SK-N-SH treated with all-trans-retinoic acid at 6 μM for 48 hours (cell line): ENCODE data around the gene VSTM4.

ENCODE experiments used
- ATAC-seq: fragments of 200-7000 bp; cut with Tn5 transposase; 3 replicates; pipeline ENCODE4 v1.9.1; 2020; ENCODE audit warnings: mild to moderate bottlenecking, moderate library complexity
- ARNTL ChIP-seq: fragments of 450-650 bp; formaldehyde crosslinking; IDR thresholded peaks from 2 replicates; pipeline ENCODE4 v1.5.0; 2020; ENCODE audit warnings: low read depth, mild to moderate bottlenecking, moderate library complexity, borderline replicate concordance
- BACH2 ChIP-seq: fragments of 250-450 bp; sonication (Bioruptor Pico); IDR thresholded peaks from 2 replicates; pipeline ENCODE4 v1.9.0; 2021; ENCODE audit warnings: mild to moderate bottlenecking, borderline replicate concordance
- CREB5 ChIP-seq: fragments of 250-450 bp; sonication (Bioruptor Pico); IDR thresholded peaks from 2 replicates; pipeline ENCODE4 v1.5.1; 2020; ENCODE audit warnings: low read depth, mild to moderate bottlenecking, moderate library complexity
- ESRRG ChIP-seq: fragments of 250-450 bp; sonication (Bioruptor Pico); IDR thresholded peaks from 2 replicates; pipeline ENCODE4 v1.6.1; 2021; ENCODE audit warnings: mild to moderate bottlenecking
- GLIS3 ChIP-seq: fragments of 250-450 bp; sonication (Bioruptor Pico); IDR thresholded peaks from 2 replicates; pipeline ENCODE4 v1.5.0; 2020; ENCODE audit warnings: mild to moderate bottlenecking, moderate library complexity
- ISL1 ChIP-seq: fragments of 250-450 bp; sonication (Bioruptor Pico); IDR thresholded peaks from 2 replicates; pipeline ENCODE4 v2.1.2; 2022; ENCODE audit warnings: mild to moderate bottlenecking, moderate library complexity
- OSR1 ChIP-seq: fragments of 250-450 bp; sonication (Bioruptor Pico); IDR thresholded peaks from 2 replicates; pipeline ENCODE4 v1.8.0; 2022; ENCODE audit warnings: moderate library complexity, mild to moderate bottlenecking, inconsistent platforms
- PATZ1 ChIP-seq: fragments of 250-450 bp; sonication (Bioruptor Pico); IDR thresholded peaks from 2 replicates; pipeline ENCODE4 v1.8.0; 2020; ENCODE audit warnings: mild to moderate bottlenecking, moderate library complexity, borderline replicate concordance
- POU6F1 ChIP-seq: fragments of 250-450 bp; sonication (Bioruptor Pico); IDR thresholded peaks from 2 replicates; pipeline ENCODE4 v1.8.0; 2021; ENCODE audit warnings: low read depth, mild to moderate bottlenecking, moderate library complexity, borderline replicate concordance
- RARB ChIP-seq: fragments of 250-450 bp; sonication (Bioruptor Pico); IDR thresholded peaks from 2 replicates; pipeline ENCODE4 v1.8.0; 2021; ENCODE audit warnings: mild to moderate bottlenecking, moderate library complexity
- SNAI2 ChIP-seq: fragments of 250-450 bp; sonication (Bioruptor Pico); IDR thresholded peaks from 2 replicates; pipeline ENCODE4 v1.5.0; 2020; ENCODE audit warnings: mild to moderate bottlenecking, moderate library complexity
- TCF4 ChIP-seq: fragments of 250-450 bp; sonication (Bioruptor Pico); IDR thresholded peaks from 2 replicates; pipeline ENCODE4 v1.8.0; 2021; ENCODE audit warnings: mild to moderate bottlenecking, moderate library complexity, borderline replicate concordance
- TOX ChIP-seq: fragments of 250-450 bp; sonication (Bioruptor Pico); IDR thresholded peaks from 2 replicates; pipeline ENCODE4 v1.8.0; 2021; ENCODE audit warnings: mild to moderate bottlenecking, moderate library complexity, borderline replicate concordance
- TSHZ2 ChIP-seq: fragments of 250-450 bp; sonication (Bioruptor Pico); IDR thresholded peaks from 2 replicates; pipeline ENCODE4 v1.5.0; 2020; ENCODE audit warnings: mild to moderate bottlenecking, moderate library complexity
- ZC3H10 ChIP-seq: fragments of 250-450 bp; sonication (Bioruptor Pico); IDR thresholded peaks from 2 replicates; pipeline ENCODE4 v1.5.1; 2021; ENCODE audit warnings: mild to moderate bottlenecking, moderate library complexity
- ZFP3 ChIP-seq: fragments of 250-450 bp; sonication (Bioruptor Pico); IDR thresholded peaks from 2 replicates; pipeline ENCODE4 v1.5.0; 2020; ENCODE audit warnings: mild to moderate bottlenecking, moderate library complexity
- ZFP30 ChIP-seq: fragments of 450-650 bp; formaldehyde crosslinking; IDR thresholded peaks from 2 replicates; pipeline ENCODE4 v1.5.0; 2022; ENCODE audit warnings: mild to moderate bottlenecking, moderate library complexity
- ZNF565 ChIP-seq: fragments of 450-650 bp; formaldehyde crosslinking; conservative IDR thresholded peaks from 2 replicates; pipeline ENCODE4 v1.5.0; 2020; ENCODE audit warnings: low read depth, mild to moderate bottlenecking, moderate library complexity
- ZNF70 ChIP-seq: fragments of 450-650 bp; formaldehyde crosslinking; IDR thresholded peaks from 2 replicates; pipeline ENCODE4 v1.5.0; 2020; ENCODE audit warnings: mild to moderate bottlenecking, moderate library complexity
- ZNF8 ChIP-seq: fragments of 450-650 bp; formaldehyde crosslinking; IDR thresholded peaks from 2 replicates; pipeline ENCODE4 v1.5.0; 2020; ENCODE audit warnings: mild to moderate bottlenecking, moderate library complexity

VSTM4 gene

GRCh38 chr10:49117376-49118070 is 2.2 kb upstream of the VSTM4 start:
- TF ChIP-seq TCF4 (CRISPR knock-in tag) (no peak), TOX (CRISPR knock-in tag) (no peak), BACH2 (no peak), POU6F1 (CRISPR knock-in tag) (no peak), ZC3H10 (CRISPR knock-in tag) (no peak), ESRRG (CRISPR knock-in tag) (no peak), TSHZ2 (no peak), ZNF8 (CRISPR knock-in tag) (no peak), ZFP30 (CRISPR knock-in tag) (no peak), SNAI2 (CRISPR knock-in tag) (no peak), ARNTL (CRISPR knock-in tag) (no peak), OSR1 (CRISPR knock-in tag) (no peak), ZNF70 (CRISPR knock-in tag) (no peak), ZNF565 (CRISPR knock-in tag) (no peak), GLIS3 (no peak)
- no peak for ATAC-seq

- ATAC-seq: no peak
- TF ChIP-seq CREB5 (CRISPR knock-in tag): no peak
- no peak for TF ChIP-seq ZFP30 (CRISPR knock-in tag)
- TF ChIP-seq TOX (CRISPR knock-in tag): no peak
- no peak for TF ChIP-seq RARB (CRISPR knock-in tag)
- TF ChIP-seq ZFP3: no peak
- TF ChIP-seq ESRRG (CRISPR knock-in tag): no peak
- TF ChIP-seq TSHZ2: no peak
- no peak for TF ChIP-seq TCF4 (CRISPR knock-in tag)
- TF ChIP-seq ZNF565 (CRISPR knock-in tag): no peak
- no peak for TF ChIP-seq ZNF8 (CRISPR knock-in tag)
These were observed 1.4 kb upstream of the VSTM4 start for GRCh38 chr10:49116509-49117375.

GRCh38 chr10:49115796-49116508 is 630 bp upstream of the VSTM4 start:
- ATAC-seq: no peak
- no peak for TF ChIP-seq ZNF8 (CRISPR knock-in tag)
- TF ChIP-seq ZNF565 (CRISPR knock-in tag): no peak
- TF ChIP-seq OSR1 (CRISPR knock-in tag): no peak
- no peak for TF ChIP-seq TSHZ2
- TF ChIP-seq ISL1: no peak
- no peak for TF ChIP-seq BACH2
- no peak for TF ChIP-seq ARNTL (CRISPR knock-in tag)
- no peak for TF ChIP-seq ZNF70 (CRISPR knock-in tag)
- no peak for TF ChIP-seq ZFP30 (CRISPR knock-in tag)
- no peak for TF ChIP-seq ESRRG (CRISPR knock-in tag)
- TF ChIP-seq PATZ1 (CRISPR knock-in tag): no peak
- TF ChIP-seq TCF4 (CRISPR knock-in tag): no peak
